Central memory CD4-positive, alpha-beta T cell (primary cell): Measurements from ENCODE around the gene NMT2.

ENCODE experiments used
- DNase-seq: peaks from one replicate; pipeline ENCODE4 v3.0.0; 2022

Gene NMT2

GRCh38 chr10:15140698-15141097, 27.8 kb downstream of the NMT2 start:
- DNase-seq: no peak

GRCh38 chr10:15137636-15138035, 30.9 kb downstream of the NMT2 start:
- no peak for DNase-seq

GRCh38 chr10:15137036-15137359, 31.5 kb downstream of the NMT2 start:
- DNase-seq: no peak

- no peak for DNase-seq
These were observed 32.1 kb downstream of the NMT2 start for GRCh38 chr10:15136129-15137035.

- DNase-seq: no peak
These were observed 37.2 kb downstream of the NMT2 start for GRCh38 chr10:15131330-15131729.

- no peak for DNase-seq
These were observed 43.6 kb downstream of the NMT2 start for GRCh38 chr10:15124908-15125307.

GRCh38 chr10:15124190-15124589, 44.3 kb downstream of the NMT2 start:
- DNase-seq: no peak

GRCh38 chr10:15123749-15124184, 44.7 kb downstream of the NMT2 start:
- DNase-seq: no peak

- DNase-seq: no peak
These were observed 45.9 kb downstream of the NMT2 start for GRCh38 chr10:15122477-15123030.

- DNase-seq: no peak
These were observed 46.8 kb downstream of the NMT2 start for GRCh38 chr10:15121707-15122106.

GRCh38 chr10:15120523-15120922, 48.0 kb downstream of the NMT2 start:
- DNase-seq: no peak

- no peak for DNase-seq
These were observed 49.9 kb downstream of the NMT2 start for GRCh38 chr10:15118615-15119014.

- no peak for DNase-seq
These were observed 52.3 kb downstream of the NMT2 start for GRCh38 chr10:15116225-15116624.

- DNase-seq: no peak
These were observed 54.7 kb downstream of the NMT2 start for GRCh38 chr10:15113766-15114165.

- no peak for DNase-seq
These were observed 55.8 kb downstream of the NMT2 start for GRCh38 chr10:15112657-15113056.

GRCh38 chr10:15106352-15107013, 62.0 kb downstream of the NMT2 start:
- DNase-seq: peak; percentile 56

GRCh38 chr10:15103513-15103912, 65.0 kb downstream of the NMT2 start:
- DNase-seq: no peak

- no peak for DNase-seq
These were observed 68.6 kb downstream of the NMT2 start for GRCh38 chr10:15099886-15100285.

- peak; percentile 93 for DNase-seq
These were observed 71.3 kb downstream of the NMT2 start, which contains the start of gene RPP38 for GRCh38 chr10:15097011-15097812. Gene RPP38 (plus strand): TSS chr10:15097355. CDS start chr10:15103315, 5,960 bp downstream.

- DNase-seq: no peak
These were observed 71.9 kb downstream of the NMT2 start for GRCh38 chr10:15096661-15097010.

- DNase-seq: no peak
These were observed 75.6 kb downstream of the NMT2 start for GRCh38 chr10:15092855-15093408.

GRCh38 chr10:15091418-15091817, 77.1 kb downstream of the NMT2 start:
- no peak for DNase-seq
